ENCODE results near the gene RUBCN.

The RUBCN gene

GRCh38 chr3:197701841-197702240 is 34.9 kb downstream of the RUBCN start:
- TF ChIP-seq CTCF (IDR thresholded peaks at IDR 0.05; ENCODE audit: low read depth, low read length) = no peak

DNA sequence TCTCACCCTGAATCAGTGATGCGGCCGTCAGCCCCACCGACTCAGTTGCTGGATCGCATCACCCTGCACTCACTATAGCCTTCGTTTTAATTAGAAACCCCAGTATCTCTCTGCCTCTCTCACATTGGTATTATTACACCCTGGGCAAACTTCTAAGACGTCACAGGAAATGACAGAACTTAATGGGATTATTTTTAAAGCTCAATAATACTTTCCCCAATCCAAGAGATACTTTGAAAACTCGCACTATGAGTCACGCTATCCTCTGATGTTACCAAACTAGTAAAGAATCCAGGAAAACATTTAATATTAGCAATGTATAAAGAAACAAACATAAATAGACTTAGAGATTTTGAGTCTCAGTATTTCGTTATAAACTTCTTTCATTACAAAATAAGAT is 36.6 kb downstream of the RUBCN start:
- no peak overlapping the region for H3K4me3 ChIP-seq (ENCODE audit: low read depth, low read length)
- H3K4me1 ChIP-seq = no peaks in the 10 kb centered on the region
- H3K27me3 ChIP-seq = no peaks in the 10 kb centered on the region
- peaks cover 15% of the 10 kb centered on the region for H3K36me3 ChIP-seq
- DNase-seq = no peak
- no peak for TF ChIP-seq CTCF (IDR thresholded peaks at IDR 0.05; ENCODE audit: low read depth, low read length)
- H3K9me3 ChIP-seq = no peaks in the 10 kb centered on the region

More at GRCh38 chr3:197701841-197702240, 34.9 kb downstream of the RUBCN start:
- DNase-seq = no peak
- no peaks in the 10 kb centered on the region for H3K4me1 ChIP-seq
- H3K4me3 ChIP-seq (ENCODE audit: low read depth, low read length) = no peak overlapping the region
- peaks cover 15% of the 10 kb centered on the region for H3K36me3 ChIP-seq
- no peaks in the 10 kb centered on the region for H3K9me3 ChIP-seq
- no peaks in the 10 kb centered on the region for H3K27me3 ChIP-seq

DNA sequence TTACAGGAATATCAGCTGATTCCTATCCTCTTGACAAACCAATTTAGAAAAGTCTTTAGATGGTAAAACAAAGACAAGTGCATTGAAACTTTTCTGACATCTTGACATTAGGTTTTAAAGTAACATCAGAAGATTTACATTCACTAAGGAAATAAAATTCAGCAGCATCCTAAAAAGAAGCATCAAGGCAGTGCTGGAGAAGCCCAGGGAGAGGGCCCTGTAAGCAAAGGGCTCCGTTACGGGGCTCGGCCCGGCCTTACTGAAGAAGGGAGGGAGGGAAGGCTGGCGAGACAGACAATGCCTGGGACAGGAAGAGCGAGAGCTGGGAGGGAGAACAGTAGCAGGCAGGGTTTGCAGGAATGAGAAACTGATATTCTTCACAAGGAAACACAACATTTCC is 39.3 kb downstream of the RUBCN start:
- no peak for DNase-seq
- H3K4me1 ChIP-seq = no peaks in the 10 kb centered on the region
- H3K36me3 ChIP-seq = peaks cover 10% of the 10 kb centered on the region
- H3K9me3 ChIP-seq = no peaks in the 10 kb centered on the region
- no peaks in the 10 kb centered on the region for H3K27me3 ChIP-seq
- no peak overlapping the region for H3K4me3 ChIP-seq (ENCODE audit: low read depth, low read length)
- TF ChIP-seq CTCF (IDR thresholded peaks at IDR 0.05; ENCODE audit: low read depth, low read length) = no peak

- H3K36me3 ChIP-seq = no peaks in the 10 kb centered on the region; the same call in none of the 2 replicates
- no peaks in the 10 kb centered on the region for H3K9me3 ChIP-seq
- H3K4me1 ChIP-seq = no peaks in the 10 kb centered on the region
- no peaks in the 10 kb centered on the region for H3K27me3 ChIP-seq
- H3K4me3 ChIP-seq (ENCODE audit: low read depth, low read length) = no peak overlapping the region
- DNase-seq = no peak
- TF ChIP-seq CTCF (IDR thresholded peaks at IDR 0.05; ENCODE audit: low read depth, low read length) = no peak
These were observed 42.5 kb downstream of the RUBCN start for GRCh38 chr3:197694251-197694650.

DNA sequence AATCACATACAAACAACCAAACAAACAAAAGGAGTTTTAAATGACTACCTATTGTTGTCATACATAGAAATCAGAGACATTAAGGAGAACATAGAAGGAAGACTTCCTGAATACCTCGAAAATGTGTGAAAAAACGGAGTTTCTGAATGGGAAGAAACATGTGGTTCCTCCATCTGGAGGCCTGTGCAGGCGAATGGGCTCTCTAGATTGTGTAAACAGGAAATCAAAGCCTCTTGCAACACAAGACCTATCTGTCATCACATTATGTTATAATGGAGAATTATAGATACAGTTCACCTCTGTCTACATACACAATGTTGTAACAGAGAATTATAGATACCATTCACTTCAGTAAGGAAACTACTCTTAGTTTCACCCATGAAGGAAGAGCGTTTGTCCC is 44.1 kb downstream of the RUBCN start:
- no peaks in the 10 kb centered on the region for H3K9me3 ChIP-seq
- H3K4me3 ChIP-seq (ENCODE audit: low read depth, low read length) = no peak overlapping the region
- TF ChIP-seq CTCF (IDR thresholded peaks at IDR 0.05; ENCODE audit: low read depth, low read length) = no peak
- DNase-seq = no peak
- H3K4me1 ChIP-seq = no peaks in the 10 kb centered on the region
- H3K27me3 ChIP-seq = no peaks in the 10 kb centered on the region
- no peaks in the 10 kb centered on the region; the same call in none of the 2 replicates for H3K36me3 ChIP-seq

- TF ChIP-seq CTCF (IDR thresholded peaks at IDR 0.05; ENCODE audit: low read depth, low read length) = no peak
- DNase-seq = no peak
These were observed 46.0 kb downstream of the RUBCN start for GRCh38 chr3:197690754-197691153.

More at GRCh38 chr3:197690754-197691153, 46.0 kb downstream of the RUBCN start:
- Histone ChIP-seq H3K9me3 (no peaks in the 10 kb centered on the region), H3K4me1 (no peaks in the 10 kb centered on the region), H3K4me3 (ENCODE audit: low read depth, low read length) (no peak overlapping the region), H3K36me3 (no peaks in the 10 kb centered on the region; the same call in none of the 2 replicates), H3K27me3 (no peaks in the 10 kb centered on the region)
